ENCODE results near the gene B4GALT6.

Gene B4GALT6

GRCh38 chr18:31711365-31712172, 27.2 kb upstream of the B4GALT6 start:
- Histone ChIP-seq H3K36me3 (ENCODE audit: insufficient read depth, low read length) (no peaks in the 10 kb centered on the region), H3K4me2 (ENCODE audit: low read length) (no peak overlapping the region), H3K9ac (ENCODE audit: low read depth, low read length) (no peak overlapping the region), H3K4me3 (ENCODE audit: low read length) (no peak overlapping the region), H3K4me1 (ENCODE audit: control insufficient read depth, insufficient read depth, low read length) (no peaks in the 10 kb centered on the region), H3K27me3 (ENCODE audit: control insufficient read depth, insufficient read depth, low read length) (no peaks in the 10 kb centered on the region), H3K9me3 (replicated peaks; ENCODE audit: low read length) (no peaks in the 10 kb centered on the region)

- Histone ChIP-seq H3K4me2 (ENCODE audit: low read length) (no peak overlapping the region), H3K9ac (ENCODE audit: low read depth, low read length) (no peak overlapping the region), H3K4me1 (ENCODE audit: control insufficient read depth, insufficient read depth, low read length) (no peaks in the 10 kb centered on the region), H3K27me3 (ENCODE audit: control insufficient read depth, insufficient read depth, low read length) (no peaks in the 10 kb centered on the region), H3K9me3 (replicated peaks; ENCODE audit: low read length) (no peaks in the 10 kb centered on the region), H3K36me3 (ENCODE audit: insufficient read depth, low read length) (no peaks in the 10 kb centered on the region), H3K4me3 (ENCODE audit: low read length) (no peak overlapping the region)
These were observed 26.4 kb upstream of the B4GALT6 start for GRCh38 chr18:31710826-31711225.

GRCh38 chr18:31707815-31708214, 23.4 kb upstream of the B4GALT6 start:
- H3K4me2 ChIP-seq (ENCODE audit: low read length) = no peak overlapping the region
- H3K27me3 ChIP-seq (ENCODE audit: control insufficient read depth, insufficient read depth, low read length) = no peaks in the 10 kb centered on the region
- no peaks in the 10 kb centered on the region for H3K4me1 ChIP-seq (ENCODE audit: control insufficient read depth, insufficient read depth, low read length)
- no peaks in the 10 kb centered on the region for H3K9me3 ChIP-seq (replicated peaks; ENCODE audit: low read length)
- no peak overlapping the region for H3K4me3 ChIP-seq (ENCODE audit: low read length)
- no peak overlapping the region for H3K9ac ChIP-seq (ENCODE audit: low read depth, low read length)
- no peaks in the 10 kb centered on the region for H3K36me3 ChIP-seq (ENCODE audit: insufficient read depth, low read length)

GRCh38 chr18:31702449-31702848, 18.1 kb upstream of the B4GALT6 start:
- H3K27me3 ChIP-seq (ENCODE audit: control insufficient read depth, insufficient read depth, low read length) = no peaks in the 10 kb centered on the region
- H3K4me2 ChIP-seq (ENCODE audit: low read length) = no peak overlapping the region
- no peak overlapping the region for H3K9ac ChIP-seq (ENCODE audit: low read depth, low read length)
- no peaks in the 10 kb centered on the region for H3K36me3 ChIP-seq (ENCODE audit: insufficient read depth, low read length)
- no peak overlapping the region for H3K4me3 ChIP-seq (ENCODE audit: low read length)
- no peaks in the 10 kb centered on the region for H3K9me3 ChIP-seq (replicated peaks; ENCODE audit: low read length)
- H3K4me1 ChIP-seq (ENCODE audit: control insufficient read depth, insufficient read depth, low read length) = no peaks in the 10 kb centered on the region

- no peaks in the 10 kb centered on the region for H3K4me1 ChIP-seq (ENCODE audit: control insufficient read depth, insufficient read depth, low read length)
- no peaks in the 10 kb centered on the region for H3K36me3 ChIP-seq (ENCODE audit: insufficient read depth, low read length)
- H3K4me3 ChIP-seq (ENCODE audit: low read length) = no peak overlapping the region
- no peaks in the 10 kb centered on the region for H3K9me3 ChIP-seq (replicated peaks; ENCODE audit: low read length)
- H3K27me3 ChIP-seq (ENCODE audit: control insufficient read depth, insufficient read depth, low read length) = no peaks in the 10 kb centered on the region
- no peak overlapping the region for H3K4me2 ChIP-seq (ENCODE audit: low read length)
- no peak overlapping the region for H3K9ac ChIP-seq (ENCODE audit: low read depth, low read length)
These were observed 17.4 kb upstream of the B4GALT6 start for GRCh38 chr18:31701744-31702143.

GRCh38 chr18:31700990-31701389, 16.6 kb upstream of the B4GALT6 start:
- Histone ChIP-seq H3K4me1 (ENCODE audit: control insufficient read depth, insufficient read depth, low read length) (no peaks in the 10 kb centered on the region), H3K9ac (ENCODE audit: low read depth, low read length) (no peak overlapping the region), H3K4me3 (ENCODE audit: low read length) (no peak overlapping the region), H3K36me3 (ENCODE audit: insufficient read depth, low read length) (no peaks in the 10 kb centered on the region), H3K27me3 (ENCODE audit: control insufficient read depth, insufficient read depth, low read length) (no peaks in the 10 kb centered on the region), H3K9me3 (replicated peaks; ENCODE audit: low read length) (no peaks in the 10 kb centered on the region), H3K4me2 (ENCODE audit: low read length) (no peak overlapping the region)

GRCh38 chr18:31697351-31698298, 13.2 kb upstream of the B4GALT6 start:
- no peaks in the 10 kb centered on the region for H3K36me3 ChIP-seq (ENCODE audit: insufficient read depth, low read length)
- H3K4me2 ChIP-seq (ENCODE audit: low read length) = no peak overlapping the region
- H3K27me3 ChIP-seq (ENCODE audit: control insufficient read depth, insufficient read depth, low read length) = peaks cover 11% of the 10 kb centered on the region
- H3K9me3 ChIP-seq (replicated peaks; ENCODE audit: low read length) = no peaks in the 10 kb centered on the region
- no peak overlapping the region for H3K9ac ChIP-seq (ENCODE audit: low read depth, low read length)
- no peak overlapping the region for H3K4me3 ChIP-seq (ENCODE audit: low read length)
- no peaks in the 10 kb centered on the region for H3K4me1 ChIP-seq (ENCODE audit: control insufficient read depth, insufficient read depth, low read length)

GRCh38 chr18:31695989-31696388, 11.6 kb upstream of the B4GALT6 start:
- Histone ChIP-seq H3K4me1 (ENCODE audit: control insufficient read depth, insufficient read depth, low read length) (no peaks in the 10 kb centered on the region), H3K4me3 (ENCODE audit: low read length) (no peak overlapping the region), H3K4me2 (ENCODE audit: low read length) (no peak overlapping the region), H3K9ac (ENCODE audit: low read depth, low read length) (no peak overlapping the region), H3K36me3 (ENCODE audit: insufficient read depth, low read length) (no peaks in the 10 kb centered on the region), H3K9me3 (replicated peaks; ENCODE audit: low read length) (no peaks in the 10 kb centered on the region), H3K27me3 (ENCODE audit: control insufficient read depth, insufficient read depth, low read length) (peaks cover 11% of the 10 kb centered on the region)

GRCh38 chr18:31694297-31694696, 9.9 kb upstream of the B4GALT6 start:
- H3K9ac ChIP-seq (ENCODE audit: low read depth, low read length) = no peak overlapping the region
- no peaks in the 10 kb centered on the region for H3K36me3 ChIP-seq (ENCODE audit: insufficient read depth, low read length)
- H3K4me1 ChIP-seq (ENCODE audit: control insufficient read depth, insufficient read depth, low read length) = no peaks in the 10 kb centered on the region
- H3K27me3 ChIP-seq (ENCODE audit: control insufficient read depth, insufficient read depth, low read length) = peaks cover 11% of the 10 kb centered on the region
- H3K4me3 ChIP-seq (ENCODE audit: low read length) = no peak overlapping the region
- H3K9me3 ChIP-seq (replicated peaks; ENCODE audit: low read length) = no peaks in the 10 kb centered on the region
- H3K4me2 ChIP-seq (ENCODE audit: low read length) = no peak overlapping the region

- no peaks in the 10 kb centered on the region for H3K9me3 ChIP-seq (replicated peaks; ENCODE audit: low read length)
These were observed 4.2 kb upstream of the B4GALT6 start for GRCh38 chr18:31688606-31689005.

GRCh38 chr18:31686986-31687928, 2.9 kb upstream of the B4GALT6 start:
- no peak overlapping the region for H3K4me2 ChIP-seq (ENCODE audit: low read length)
- H3K9me3 ChIP-seq (replicated peaks; ENCODE audit: low read length) = no peaks in the 10 kb centered on the region
- peaks cover 8% of the 10 kb centered on the region for H3K4me1 ChIP-seq (ENCODE audit: control insufficient read depth, insufficient read depth, low read length)
- H3K27me3 ChIP-seq (ENCODE audit: control insufficient read depth, insufficient read depth, low read length) = peaks cover 8% of the 10 kb centered on the region
- H3K4me3 ChIP-seq (ENCODE audit: low read length) = no peak overlapping the region
- H3K36me3 ChIP-seq (ENCODE audit: insufficient read depth, low read length) = no peaks in the 10 kb centered on the region
- no peak overlapping the region for H3K9ac ChIP-seq (ENCODE audit: low read depth, low read length)

More at GRCh38 chr18:31688606-31689005, 4.2 kb upstream of the B4GALT6 start:
- peaks cover 8% of the 10 kb centered on the region for H3K4me1 ChIP-seq (ENCODE audit: control insufficient read depth, insufficient read depth, low read length)
- peaks cover 11% of the 10 kb centered on the region for H3K27me3 ChIP-seq (ENCODE audit: control insufficient read depth, insufficient read depth, low read length)
- no peaks in the 10 kb centered on the region for H3K36me3 ChIP-seq (ENCODE audit: insufficient read depth, low read length)
- H3K9ac ChIP-seq (ENCODE audit: low read depth, low read length) = no peak overlapping the region
- H3K4me3 ChIP-seq (ENCODE audit: low read length) = no peak overlapping the region
- no peak overlapping the region for H3K4me2 ChIP-seq (ENCODE audit: low read length)

Measured in skeletal muscle satellite cell (primary cell).